ENCODE data around the gene IL10RB. TPM values are rescaled to one million over a fixed set of nuclear protein-coding genes. Genes with fewer than 3 reads are reported as not detected.
"Not testable (repeated sequence)": the region's sequence is repeated elsewhere in the genome, so short reads cannot be mapped to it uniquely, and the experiment has no call there.

Gene IL10RB
- total and polyA plus RNA-seq, 10 donors: 25.4 to 89.7 (median 55.3) TPM

DNA sequence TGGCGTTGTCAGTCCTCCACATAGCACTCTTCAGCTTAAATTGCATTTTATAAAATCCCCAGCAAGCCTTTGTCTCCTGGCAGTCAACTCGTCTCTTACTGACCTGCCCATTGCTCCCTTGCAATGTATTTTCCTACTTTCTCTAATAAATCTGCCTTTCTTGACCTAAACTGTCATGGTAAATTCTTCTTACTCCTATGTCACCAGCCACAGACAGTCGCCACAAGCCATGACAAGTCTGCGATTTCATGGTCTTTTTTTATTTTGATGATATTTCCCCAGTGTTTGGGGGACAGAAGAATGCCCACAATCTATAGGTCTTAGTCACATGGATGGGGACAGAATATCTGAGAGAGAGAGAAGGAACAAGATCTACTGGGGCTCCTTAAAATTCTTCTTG lies 28.0 kb upstream of the IL10RB start:
- Histone ChIP-seq H3K4me3 (no peak overlapping the region), H3K36me3 (peaks cover 0 to 45% (median 7%) of the 10 kb centered on the region in 6 donors), H3K9me3 (no peaks in the 10 kb centered on the region), H3K27me3 (replicated peaks in 1 of 7) (no peaks in the 10 kb centered on the region), H3K4me1 (peaks cover 23 to 95% (median 77%) of the 10 kb centered on the region in 6 donors), H3K27ac (peak overlapping the region; percentile 16 to 78 (median 70))
- intact Hi-C loops (cut with DNase I; ENCODE audit: low total_unique reads): no loop called here
- TF ChIP-seq POLR2A (IDR thresholded peaks at IDR 0.05) (no peak), CTCF (IDR thresholded peaks at IDR 0.05 in 8 of 11, conservative IDR thresholded peaks at IDR 0.05 in 3 of 11) (no peak), POLR2AphosphoS5 (IDR thresholded peaks at IDR 0.05) (no peak)
- no peak for DNase-seq
- 66 to 73% (median 67%) methylated on average over 4 of the region's 4 CpGs for WGBS, 5 donors

- Histone ChIP-seq H3K27me3 (replicated peaks in 1 of 7) (no peaks in the 10 kb centered on the region), H3K4me1 (peaks cover 17 to 95% (median 76%) of the 10 kb centered on the region in 6 donors), H3K9me3 (no peaks in the 10 kb centered on the region), H3K27ac (peak overlapping the region; percentile 16 to 78 (median 70)), H3K36me3 (peaks cover 0 to 51% (median 10%) of the 10 kb centered on the region in 6 donors), H3K4me3 (no peak overlapping the region)
- intact Hi-C loops (cut with DNase I; ENCODE audit: low total_unique reads): no loop called here
- TF ChIP-seq POLR2A (IDR thresholded peaks at IDR 0.05) (no peak), CTCF (IDR thresholded peaks at IDR 0.05 in 8 of 11, conservative IDR thresholded peaks at IDR 0.05 in 3 of 11) (no peak), POLR2AphosphoS5 (IDR thresholded peaks at IDR 0.05) (no peak)
- 50 to 56% (median 54%) methylated on average over 7 of the region's 7 CpGs for WGBS, 5 donors
- no peak for DNase-seq
Observed at GRCh38 chr21:33238565-33239255, 27.5 kb upstream of the IL10RB start.

GRCh38 chr21:33239559-33240127 lies 26.5 kb upstream of the IL10RB start:
- DNase-seq; H3K4me3 ChIP-seq; intact Hi-C loops (cut with DNase I; ENCODE audit: low total_unique reads); H3K9me3 ChIP-seq; H3K27me3 ChIP-seq (replicated peaks in 1 of 7): not testable (repeated sequence)
- Histone ChIP-seq H3K4me1 (peaks cover 9 to 95% (median 79%) of the 10 kb centered on the region in 6 donors), H3K27ac (peak overlapping the region in 6 of 8 donors; percentile 62 to 78 (median 72)), H3K36me3 (peaks cover 0 to 59% (median 11%) of the 10 kb centered on the region in 6 donors)

DNA sequence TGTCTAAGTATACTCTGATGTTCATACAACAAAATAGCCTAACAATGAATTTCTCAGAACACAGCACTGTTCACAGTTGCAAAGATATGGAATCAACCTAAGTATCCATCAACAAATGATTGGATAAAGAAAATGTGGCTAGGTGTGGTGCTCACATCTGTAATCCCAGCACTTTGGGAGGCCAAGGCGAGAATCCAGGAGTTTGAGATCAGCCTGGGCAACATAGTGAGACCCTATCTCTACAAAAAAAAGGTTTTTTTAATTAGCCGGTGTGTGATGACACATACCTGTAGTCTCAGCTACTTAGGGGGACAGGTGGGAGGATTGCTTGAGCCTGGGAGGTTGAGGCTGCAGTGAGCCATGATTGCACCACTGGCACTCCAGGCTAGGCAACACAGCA lies 25.8 kb upstream of the IL10RB start:
- no peaks in the 10 kb centered on the region for H3K9me3 ChIP-seq
- DNase-seq: no peak
- H3K27me3 ChIP-seq (replicated peaks in 1 of 7): no peaks in the 10 kb centered on the region
- no peak for TF ChIP-seq CTCF (IDR thresholded peaks at IDR 0.05 in 8 of 11, conservative IDR thresholded peaks at IDR 0.05 in 3 of 11)
- TF ChIP-seq POLR2AphosphoS5 (IDR thresholded peaks at IDR 0.05): no peak
- TF ChIP-seq POLR2A (IDR thresholded peaks at IDR 0.05): no peak
- H3K36me3 ChIP-seq: peaks cover 0 to 59% (median 17%) of the 10 kb centered on the region in 6 donors
- no peak overlapping the region for H3K4me3 ChIP-seq
- WGBS, 5 donors: 83 to 96% (median 90%) methylated on average over 2 of the region's 2 CpGs
- H3K4me1 ChIP-seq: peaks cover 9 to 93% (median 79%) of the 10 kb centered on the region in 6 donors
- intact Hi-C loops (cut with DNase I; ENCODE audit: low total_unique reads): no loop called here
- H3K27ac ChIP-seq: peak overlapping the region in 2 of 8 donors; percentile 55 to 78

Data from spleen (tissue), 11 donors.